K562 (cell line): ENCODE data around the gene DEFB114. TPM values are rescaled to one million over a fixed set of nuclear protein-coding genes. Genes with fewer than 3 reads are reported as not detected.

Experiments used
- ATAC-seq: fragments of 200-7000 bp; cut with Tn5 transposase; 3 replicates; pipeline ENCODE4 v1.9.1; 2020; ENCODE audit warnings: moderate library complexity
- BruUV-seq: library from RNA; stranded (reverse); fragments of 400-500 nt; replicated peaks from 2 replicates; lab custom pipeline; 2021; lab: Mats Ljungman, UMichigan
- CTCF ChIA-PET: fragments of 300-600 bp; formaldehyde crosslinking; extraction: SDS; loops from one replicate; lab custom pipeline; 2021; ENCODE audit warnings: low intra/inter-chr PET ratio; lab: Yijun Ruan, JAX
- POLR2A ChIA-PET: fragments of 300-600, 350-650 bp; sonication (Branson Sonifier 250); formaldehyde crosslinking; extraction: SDS; loops from one replicate; lab custom pipeline; 2021; ENCODE audit warnings: antibody characterized with exemption, inconsistent platforms; lab: Yijun Ruan, JAX
- DNase-seq, 4 experiments: peaks; one replicate each; pipeline versions ENCODE4 v3.0.0 to v3.0.0-alpha.2; 2011 to 2018; ENCODE audit warnings: low spot score in 3 of 4, mixed read lengths in 3 of 4; ENCODE audit errors: extremely low read depth in 1 of 4
- FAIRE-seq: peaks from 2 replicates; lab custom pipeline; 2011; peaks lifted over from hg19 to GRCh38; lab: Jason Lieb, UNC
- H2AFZ ChIP-seq: 2 replicates; pipeline ENCODE4 v1.6.0; 2011; ENCODE audit warnings: low read depth, low read length, control low read depth, inconsistent platforms
- H3K27ac ChIP-seq: fragments of 200-600 bp; 3 replicates; pipeline ENCODE4 v1.8.0; 2011; ENCODE audit warnings: low read depth, mild to moderate bottlenecking, control low read depth, inconsistent platforms, low read length, moderate library complexity, mixed read lengths; ENCODE audit errors: extremely low read depth
- H3K27me3 ChIP-seq, 2 experiments: fragments of 300-600 bp in 1 of 2; 2 replicates in 1 of 2; 3 replicates in 1 of 2; pipeline versions ENCODE4 v1.6.0 to v1.8.0; 2011; ENCODE audit warnings: inconsistent platforms in 2 of 2, low read length in 2 of 2, mild to moderate bottlenecking in 1 of 2, mixed read lengths in 1 of 2, moderate library complexity in 1 of 2; ENCODE audit not compliant: control insufficient read depth in 2 of 2, insufficient read depth in 2 of 2
- H3K36me3 ChIP-seq: fragments of 300-600 bp; 3 replicates; pipeline ENCODE4 v1.8.0; 2011; ENCODE audit warnings: mild to moderate bottlenecking, low read length, inconsistent platforms; ENCODE audit not compliant: control insufficient read depth, insufficient read depth
- H3K4me1 ChIP-seq, 2 experiments: fragments of 200-600 bp in 1 of 2; replicated peaks in 1 of 2; 2 replicates in 1 of 2; 3 replicates in 1 of 2; pipeline versions ENCODE4 v1.5.1 to v1.8.0; 2011; ENCODE audit warnings: inconsistent platforms in 2 of 2, low read length in 2 of 2, mild to moderate bottlenecking in 1 of 2, mixed read lengths in 1 of 2, moderate library complexity in 1 of 2; ENCODE audit not compliant: control insufficient read depth in 2 of 2, insufficient read depth in 2 of 2
- H3K4me2 ChIP-seq: 2 replicates; pipeline ENCODE4 v1.6.1; 2011; ENCODE audit warnings: low read length, control low read depth, inconsistent platforms, mixed read lengths; ENCODE audit not compliant: insufficient read depth
- H3K4me3 ChIP-seq: fragments of 200-600 bp; sonication (generic), shearing (Covaris generic); 2 replicates; pipeline ENCODE4 v1.5.1; 2016; ENCODE audit warnings: control low read depth, inconsistent platforms
- H3K79me2 ChIP-seq: fragments of 200-600 bp; 3 replicates; pipeline ENCODE4 v1.8.0; 2011; ENCODE audit warnings: low read length, inconsistent platforms; ENCODE audit not compliant: control insufficient read depth, insufficient read depth
- H3K9ac ChIP-seq, 2 experiments: 2 replicates each; pipeline versions ENCODE4 v1.6.0 to v1.6.1; 2011; ENCODE audit warnings: low read depth in 2 of 2, low read length in 2 of 2, control low read depth in 1 of 2, inconsistent platforms in 1 of 2, mild to moderate bottlenecking in 1 of 2, mixed read lengths in 1 of 2; ENCODE audit not compliant: insufficient read depth in 1 of 2
- H3K9me1 ChIP-seq: one replicate; pipeline ENCODE4 v1.6.0; 2011; ENCODE audit warnings: inconsistent platforms, mild to moderate bottlenecking, low read length, moderate library complexity; ENCODE audit not compliant: control insufficient read depth, insufficient read depth
- H3K9me3 ChIP-seq: replicated peaks from 2 replicates; pipeline ENCODE4 v1.5.1; 2011; ENCODE audit warnings: low read depth, low read length, inconsistent platforms; ENCODE audit not compliant: control insufficient read depth, insufficient read depth
- H4K20me1 ChIP-seq: replicated peaks from 2 replicates; pipeline ENCODE4 v1.6.1; 2011; ENCODE audit warnings: low read length, inconsistent platforms, mixed read lengths; ENCODE audit not compliant: control insufficient read depth, insufficient read depth
- MAFF ChIP-seq: IDR thresholded peaks from 2 replicates; pipeline ENCODE4 v1.6.1; 2012; ENCODE audit warnings: low read length, improper control_type of control experiment
- MAFG ChIP-seq: fragments of 450-650 bp; conservative IDR thresholded peaks from 2 replicates; pipeline ENCODE4 v1.6.1; 2016; ENCODE audit warnings: missing genetic modification characterization, missing compliant biosample characterization
- MAFK ChIP-seq: IDR thresholded peaks from 2 replicates; pipeline ENCODE4 v1.6.1; 2011; ENCODE audit warnings: low read length, improper control_type of control experiment
- NFRKB ChIP-seq: fragments of 450-650 bp; IDR thresholded peaks from 2 replicates; pipeline ENCODE4 v1.6.1; 2016; ENCODE audit warnings: low read depth
- WGBS: fragments of 100-300 bp; shearing (Covaris generic); methylation state at CpG from one replicate; pipeline ENCODE4 v1.1.6; 2016; ENCODE audit warnings: low coverage, mixed read lengths; ENCODE audit not compliant: insufficient coverage; ENCODE audit errors: missing lambda C conversion rate; 5-methylcytosine and 5-hydroxymethylcytosine counted together
- in situ Hi-C: fragments of 300-500 bp; cut with MboI; formaldehyde crosslinking; loops from 4 replicates; pipeline ENCODE4 v1.15.0; 2018; ENCODE audit warnings: inconsistent platforms, mixed read lengths
- intact Hi-C: fragments of 100-400 bp; cut with micrococcal nuclease; formaldehyde crosslinking; loops from 2 replicates; pipeline ENCODE4 v1.14.2; 2022
- polyA plus RNA-seq, 8 experiments: library from polyadenylated mRNA; depleted of rRNA in 4 of 8; stranded (reverse) in 5 of 8; unstranded in 3 of 8; fragments of >200 nt; fragmentation: Nextera tagmentation in 2 of 8; fragmentation: Illumina TruSeq in 1 of 8; extraction: Ambion mirVana in 2 of 8; extraction: Trizol in 1 of 8; gene quantifications; 2 replicates each; pipeline versions ENCODE4 v1.2.1 to v1.2.3, GENCODE V29; 2011 to 2014; ENCODE audit warnings: inconsistent platforms in 1 of 8, missing spikeins in 1 of 8
- total RNA-seq, 7 experiments: library from RNA; depleted of rRNA in 6 of 7; stranded (reverse); fragments of >200 nt in 6 of 7; fragmentation: Illumina TruSeq in 2 of 7; extraction: Trizol in 2 of 7; gene quantifications; 2 replicates each; pipeline versions ENCODE4 v1.2.1 to v1.2.3, GENCODE V29; 2011 to 2021; ENCODE audit warnings: low replicate concordance in 1 of 7
- TF ChIP-seq, protein P1 (sequence below): fragments of 250-450 bp; sonication (Bioruptor Pico); IDR thresholded peaks from 2 replicates; pipeline ENCODE4 v1.5.0; 2020; ENCODE audit warnings: mild to moderate bottlenecking, borderline replicate concordance
- TF ChIP-seq, protein P2 (sequence below): fragments of 450-650 bp; IDR thresholded peaks from 2 replicates; pipeline ENCODE4 v1.6.1; 2016; ENCODE audit warnings: mild to moderate bottlenecking, moderate library complexity
- TF ChIP-seq, protein P3 (sequence below): fragments of 200-400 bp; formaldehyde crosslinking; IDR thresholded peaks from 2 replicates; pipeline ENCODE4 v1.6.1; 2017; ENCODE audit warnings: mild to moderate bottlenecking, low read depth, low read length, moderate library complexity

DEFB114 gene
- total and polyA plus RNA-seq, 9 of the 15 experiments (the other 6 are each of a cell fraction or from before 2014, with no cell fraction given), result not detected

- Histone ChIP-seq H3K27ac (no peak overlapping the region), H3K9ac (no peak overlapping the region), H3K27me3 (peaks cover 0 to 5% of the 10 kb centered on the region in 2 experiments; a peak in 1 of 5 replicates), H2AFZ (0 out of 2 replicates have a peak overlapping the region, but pooled peaks have one; percentile 29), H4K20me1 (no peaks in the 10 kb centered on the region), H3K4me1 (peaks cover 6 to 17% of the 10 kb centered on the region in 2 experiments; a peak in 4 of 5 replicates), H3K9me1 (no peaks in the 10 kb centered on the region), H3K9me3 (no peaks in the 10 kb centered on the region), H3K4me2 (no peak overlapping the region), H3K79me2 (no peaks in the 10 kb centered on the region), H3K36me3 (no peaks in the 10 kb centered on the region), H3K4me3 (no peak overlapping the region)
- intact Hi-C loops, result no loop called here
- FAIRE-seq (no peak), DNase-seq (no peak), ATAC-seq (no peak)
- BruUV-seq, result no TSS peak
- ChIA-PET CTCF (no interaction called here), POLR2A (no interaction called here)
- in situ Hi-C loops, result no loop called here
- WGBS, result 23% methylated on average over 2 of the region's 2 CpGs
- TF ChIP-seq MAFG (tag), result peak; percentile 77
- TF ChIP-seq MAFF, result peak; percentile 78
- TF ChIP-seq, protein P1, sequence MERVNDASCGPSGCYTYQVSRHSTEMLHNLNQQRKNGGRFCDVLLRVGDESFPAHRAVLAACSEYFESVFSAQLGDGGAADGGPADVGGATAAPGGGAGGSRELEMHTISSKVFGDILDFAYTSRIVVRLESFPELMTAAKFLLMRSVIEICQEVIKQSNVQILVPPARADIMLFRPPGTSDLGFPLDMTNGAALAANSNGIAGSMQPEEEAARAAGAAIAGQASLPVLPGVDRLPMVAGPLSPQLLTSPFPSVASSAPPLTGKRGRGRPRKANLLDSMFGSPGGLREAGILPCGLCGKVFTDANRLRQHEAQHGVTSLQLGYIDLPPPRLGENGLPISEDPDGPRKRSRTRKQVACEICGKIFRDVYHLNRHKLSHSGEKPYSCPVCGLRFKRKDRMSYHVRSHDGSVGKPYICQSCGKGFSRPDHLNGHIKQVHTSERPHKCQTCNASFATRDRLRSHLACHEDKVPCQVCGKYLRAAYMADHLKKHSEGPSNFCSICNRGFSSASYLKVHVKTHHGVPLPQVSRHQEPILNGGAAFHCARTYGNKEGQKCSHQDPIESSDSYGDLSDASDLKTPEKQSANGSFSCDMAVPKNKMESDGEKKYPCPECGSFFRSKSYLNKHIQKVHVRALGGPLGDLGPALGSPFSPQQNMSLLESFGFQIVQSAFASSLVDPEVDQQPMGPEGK (CRISPR knock-in tag), result no peak
- TF ChIP-seq MAFK, result peak; percentile 60
- TF ChIP-seq, protein P2, sequence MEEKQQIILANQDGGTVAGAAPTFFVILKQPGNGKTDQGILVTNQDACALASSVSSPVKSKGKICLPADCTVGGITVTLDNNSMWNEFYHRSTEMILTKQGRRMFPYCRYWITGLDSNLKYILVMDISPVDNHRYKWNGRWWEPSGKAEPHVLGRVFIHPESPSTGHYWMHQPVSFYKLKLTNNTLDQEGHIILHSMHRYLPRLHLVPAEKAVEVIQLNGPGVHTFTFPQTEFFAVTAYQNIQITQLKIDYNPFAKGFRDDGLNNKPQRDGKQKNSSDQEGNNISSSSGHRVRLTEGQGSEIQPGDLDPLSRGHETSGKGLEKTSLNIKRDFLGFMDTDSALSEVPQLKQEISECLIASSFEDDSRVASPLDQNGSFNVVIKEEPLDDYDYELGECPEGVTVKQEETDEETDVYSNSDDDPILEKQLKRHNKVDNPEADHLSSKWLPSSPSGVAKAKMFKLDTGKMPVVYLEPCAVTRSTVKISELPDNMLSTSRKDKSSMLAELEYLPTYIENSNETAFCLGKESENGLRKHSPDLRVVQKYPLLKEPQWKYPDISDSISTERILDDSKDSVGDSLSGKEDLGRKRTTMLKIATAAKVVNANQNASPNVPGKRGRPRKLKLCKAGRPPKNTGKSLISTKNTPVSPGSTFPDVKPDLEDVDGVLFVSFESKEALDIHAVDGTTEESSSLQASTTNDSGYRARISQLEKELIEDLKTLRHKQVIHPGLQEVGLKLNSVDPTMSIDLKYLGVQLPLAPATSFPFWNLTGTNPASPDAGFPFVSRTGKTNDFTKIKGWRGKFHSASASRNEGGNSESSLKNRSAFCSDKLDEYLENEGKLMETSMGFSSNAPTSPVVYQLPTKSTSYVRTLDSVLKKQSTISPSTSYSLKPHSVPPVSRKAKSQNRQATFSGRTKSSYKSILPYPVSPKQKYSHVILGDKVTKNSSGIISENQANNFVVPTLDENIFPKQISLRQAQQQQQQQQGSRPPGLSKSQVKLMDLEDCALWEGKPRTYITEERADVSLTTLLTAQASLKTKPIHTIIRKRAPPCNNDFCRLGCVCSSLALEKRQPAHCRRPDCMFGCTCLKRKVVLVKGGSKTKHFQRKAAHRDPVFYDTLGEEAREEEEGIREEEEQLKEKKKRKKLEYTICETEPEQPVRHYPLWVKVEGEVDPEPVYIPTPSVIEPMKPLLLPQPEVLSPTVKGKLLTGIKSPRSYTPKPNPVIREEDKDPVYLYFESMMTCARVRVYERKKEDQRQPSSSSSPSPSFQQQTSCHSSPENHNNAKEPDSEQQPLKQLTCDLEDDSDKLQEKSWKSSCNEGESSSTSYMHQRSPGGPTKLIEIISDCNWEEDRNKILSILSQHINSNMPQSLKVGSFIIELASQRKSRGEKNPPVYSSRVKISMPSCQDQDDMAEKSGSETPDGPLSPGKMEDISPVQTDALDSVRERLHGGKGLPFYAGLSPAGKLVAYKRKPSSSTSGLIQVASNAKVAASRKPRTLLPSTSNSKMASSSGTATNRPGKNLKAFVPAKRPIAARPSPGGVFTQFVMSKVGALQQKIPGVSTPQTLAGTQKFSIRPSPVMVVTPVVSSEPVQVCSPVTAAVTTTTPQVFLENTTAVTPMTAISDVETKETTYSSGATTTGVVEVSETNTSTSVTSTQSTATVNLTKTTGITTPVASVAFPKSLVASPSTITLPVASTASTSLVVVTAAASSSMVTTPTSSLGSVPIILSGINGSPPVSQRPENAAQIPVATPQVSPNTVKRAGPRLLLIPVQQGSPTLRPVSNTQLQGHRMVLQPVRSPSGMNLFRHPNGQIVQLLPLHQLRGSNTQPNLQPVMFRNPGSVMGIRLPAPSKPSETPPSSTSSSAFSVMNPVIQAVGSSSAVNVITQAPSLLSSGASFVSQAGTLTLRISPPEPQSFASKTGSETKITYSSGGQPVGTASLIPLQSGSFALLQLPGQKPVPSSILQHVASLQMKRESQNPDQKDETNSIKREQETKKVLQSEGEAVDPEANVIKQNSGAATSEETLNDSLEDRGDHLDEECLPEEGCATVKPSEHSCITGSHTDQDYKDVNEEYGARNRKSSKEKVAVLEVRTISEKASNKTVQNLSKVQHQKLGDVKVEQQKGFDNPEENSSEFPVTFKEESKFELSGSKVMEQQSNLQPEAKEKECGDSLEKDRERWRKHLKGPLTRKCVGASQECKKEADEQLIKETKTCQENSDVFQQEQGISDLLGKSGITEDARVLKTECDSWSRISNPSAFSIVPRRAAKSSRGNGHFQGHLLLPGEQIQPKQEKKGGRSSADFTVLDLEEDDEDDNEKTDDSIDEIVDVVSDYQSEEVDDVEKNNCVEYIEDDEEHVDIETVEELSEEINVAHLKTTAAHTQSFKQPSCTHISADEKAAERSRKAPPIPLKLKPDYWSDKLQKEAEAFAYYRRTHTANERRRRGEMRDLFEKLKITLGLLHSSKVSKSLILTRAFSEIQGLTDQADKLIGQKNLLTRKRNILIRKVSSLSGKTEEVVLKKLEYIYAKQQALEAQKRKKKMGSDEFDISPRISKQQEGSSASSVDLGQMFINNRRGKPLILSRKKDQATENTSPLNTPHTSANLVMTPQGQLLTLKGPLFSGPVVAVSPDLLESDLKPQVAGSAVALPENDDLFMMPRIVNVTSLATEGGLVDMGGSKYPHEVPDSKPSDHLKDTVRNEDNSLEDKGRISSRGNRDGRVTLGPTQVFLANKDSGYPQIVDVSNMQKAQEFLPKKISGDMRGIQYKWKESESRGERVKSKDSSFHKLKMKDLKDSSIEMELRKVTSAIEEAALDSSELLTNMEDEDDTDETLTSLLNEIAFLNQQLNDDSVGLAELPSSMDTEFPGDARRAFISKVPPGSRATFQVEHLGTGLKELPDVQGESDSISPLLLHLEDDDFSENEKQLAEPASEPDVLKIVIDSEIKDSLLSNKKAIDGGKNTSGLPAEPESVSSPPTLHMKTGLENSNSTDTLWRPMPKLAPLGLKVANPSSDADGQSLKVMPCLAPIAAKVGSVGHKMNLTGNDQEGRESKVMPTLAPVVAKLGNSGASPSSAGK, result peak; percentile 39; the same call in 1 of the 2 replicates
- no peak for TF ChIP-seq NFRKB
- TF ChIP-seq, protein P3, sequence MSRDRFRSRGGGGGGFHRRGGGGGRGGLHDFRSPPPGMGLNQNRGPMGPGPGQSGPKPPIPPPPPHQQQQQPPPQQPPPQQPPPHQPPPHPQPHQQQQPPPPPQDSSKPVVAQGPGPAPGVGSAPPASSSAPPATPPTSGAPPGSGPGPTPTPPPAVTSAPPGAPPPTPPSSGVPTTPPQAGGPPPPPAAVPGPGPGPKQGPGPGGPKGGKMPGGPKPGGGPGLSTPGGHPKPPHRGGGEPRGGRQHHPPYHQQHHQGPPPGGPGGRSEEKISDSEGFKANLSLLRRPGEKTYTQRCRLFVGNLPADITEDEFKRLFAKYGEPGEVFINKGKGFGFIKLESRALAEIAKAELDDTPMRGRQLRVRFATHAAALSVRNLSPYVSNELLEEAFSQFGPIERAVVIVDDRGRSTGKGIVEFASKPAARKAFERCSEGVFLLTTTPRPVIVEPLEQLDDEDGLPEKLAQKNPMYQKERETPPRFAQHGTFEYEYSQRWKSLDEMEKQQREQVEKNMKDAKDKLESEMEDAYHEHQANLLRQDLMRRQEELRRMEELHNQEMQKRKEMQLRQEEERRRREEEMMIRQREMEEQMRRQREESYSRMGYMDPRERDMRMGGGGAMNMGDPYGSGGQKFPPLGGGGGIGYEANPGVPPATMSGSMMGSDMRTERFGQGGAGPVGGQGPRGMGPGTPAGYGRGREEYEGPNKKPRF, result no peak
These were observed 26.9 kb downstream of the DEFB114 start for GRCh38 chr6:49937017-49937416.
